Stimulated activated naive CD4-positive, alpha-beta T cell (primary cell): ENCODE data around the gene EFNA2.
A peak's percentile ranks its signal among the peaks of the same experiment; 100 is the strongest.

Experiments
- DNase-seq, 6 experiments: peaks; one replicate each; lab custom pipeline; 2025; lab: John Stamatoyannopoulos, UW

Gene EFNA2

GRCh38 chr19:1249298-1249989 lies 36.2 kb upstream of the EFNA2 start:
- DNase-seq: peak; percentile 92 to 96 (median 94)

GRCh38 chr19:1249990-1250436 lies 35.7 kb upstream of the EFNA2 start:
- no peak for DNase-seq

GRCh38 chr19:1250437-1251260 lies 35.0 kb upstream of the EFNA2 start:
- DNase-seq: peak; percentile 53 to 83 (median 68)

- DNase-seq: peak; percentile 56 to 75 (median 68)
These were observed 34.1 kb upstream of the EFNA2 start for GRCh38 chr19:1251330-1252220.

GRCh38 chr19:1252221-1252820 lies 33.4 kb upstream of the EFNA2 start:
- peak in 5 of 6 experiments; percentile 43 to 67 (median 56) for DNase-seq

GRCh38 chr19:1252821-1253513 lies 32.7 kb upstream of the EFNA2 start:
- peak; percentile 61 to 81 (median 67) for DNase-seq

- DNase-seq: no peak
These were observed 32.1 kb upstream of the EFNA2 start for GRCh38 chr19:1253514-1254080.

- DNase-seq: no peak
These were observed 31.6 kb upstream of the EFNA2 start for GRCh38 chr19:1254081-1254527.

- DNase-seq: no peak
These were observed 31.0 kb upstream of the EFNA2 start for GRCh38 chr19:1254530-1255185.

GRCh38 chr19:1255186-1256161 lies 30.2 kb upstream of the EFNA2 start:
- no peak for DNase-seq

- DNase-seq: no peak
These were observed 28.8 kb upstream of the EFNA2 start for GRCh38 chr19:1256646-1257474.

- no peak for DNase-seq
These were observed 28.1 kb upstream of the EFNA2 start for GRCh38 chr19:1257475-1258162.

GRCh38 chr19:1258163-1258492 lies 27.5 kb upstream of the EFNA2 start:
- no peak for DNase-seq

- DNase-seq: peak in 2 of 6 experiments; percentile 75 to 88
These were observed 26.9 kb upstream of the EFNA2 start for GRCh38 chr19:1258707-1259205.

GRCh38 chr19:1259206-1259875 lies 26.3 kb upstream of the EFNA2 start:
- peak; percentile 54 to 88 (median 70) for DNase-seq

- peak in 5 of 6 experiments; percentile 50 to 65 (median 61) for DNase-seq
These were observed 25.6 kb upstream of the EFNA2 start for GRCh38 chr19:1259876-1260748.
